GM19238 (cell line): ENCODE measurements around the gene NDOR1.
"Not testable (repeated sequence)": the region's sequence is repeated elsewhere in the genome, so short reads cannot be mapped to it uniquely, and the experiment has no call there.

ENCODE experiments used
- DNase-seq: peaks from one replicate; pipeline ENCODE4 v3.0.0; 2011; ENCODE audit warnings: low spot score; ENCODE audit not compliant: insufficient read length

NDOR1 gene

DNA sequence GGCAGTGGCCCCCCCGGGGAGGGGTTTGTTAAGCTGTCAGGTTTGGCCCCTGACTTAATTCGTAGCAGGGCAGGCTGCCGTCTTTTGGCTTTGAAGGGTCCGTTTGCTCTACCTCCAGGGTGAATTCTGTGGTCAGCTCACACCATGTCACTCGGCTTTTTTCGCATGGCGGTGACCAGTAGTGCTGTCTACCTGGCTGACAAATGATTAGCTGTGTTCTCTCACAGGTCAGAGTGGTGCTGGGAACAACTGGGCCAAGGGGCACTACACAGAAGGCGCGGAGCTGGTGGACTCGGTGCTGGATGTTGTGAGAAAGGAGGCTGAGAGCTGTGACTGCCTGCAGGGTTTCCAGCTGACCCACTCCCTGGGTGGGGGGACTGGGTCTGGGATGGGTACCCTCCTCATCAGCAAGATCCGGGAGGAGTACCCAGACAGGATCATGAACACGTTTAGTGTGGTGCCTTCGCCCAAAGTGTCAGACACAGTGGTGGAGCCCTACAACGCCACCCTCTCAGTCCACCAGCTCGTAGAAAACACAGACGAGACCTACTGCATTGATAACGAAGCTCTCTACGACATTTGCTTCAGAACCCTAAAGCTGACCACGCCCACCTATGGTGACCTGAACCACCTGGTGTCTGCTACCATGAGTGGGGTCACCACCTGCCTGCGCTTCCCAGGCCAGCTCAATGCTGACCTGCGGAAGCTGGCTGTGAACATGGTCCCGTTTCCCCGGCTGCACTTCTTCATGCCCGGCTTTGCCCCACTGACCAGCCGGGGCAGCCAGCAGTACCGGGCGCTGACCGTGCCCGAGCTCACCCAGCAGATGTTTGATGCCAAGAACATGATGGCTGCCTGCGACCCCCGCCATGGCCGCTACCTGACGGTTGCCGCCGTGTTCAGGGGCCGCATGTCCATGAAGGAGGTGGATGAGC is 37.0 kb downstream of the NDOR1 start:
- DNase-seq, result no peak

- not testable (repeated sequence) for DNase-seq
Observed at GRCh38 chr9:137243266-137243625, 37.7 kb downstream of the NDOR1 start.

DNA sequence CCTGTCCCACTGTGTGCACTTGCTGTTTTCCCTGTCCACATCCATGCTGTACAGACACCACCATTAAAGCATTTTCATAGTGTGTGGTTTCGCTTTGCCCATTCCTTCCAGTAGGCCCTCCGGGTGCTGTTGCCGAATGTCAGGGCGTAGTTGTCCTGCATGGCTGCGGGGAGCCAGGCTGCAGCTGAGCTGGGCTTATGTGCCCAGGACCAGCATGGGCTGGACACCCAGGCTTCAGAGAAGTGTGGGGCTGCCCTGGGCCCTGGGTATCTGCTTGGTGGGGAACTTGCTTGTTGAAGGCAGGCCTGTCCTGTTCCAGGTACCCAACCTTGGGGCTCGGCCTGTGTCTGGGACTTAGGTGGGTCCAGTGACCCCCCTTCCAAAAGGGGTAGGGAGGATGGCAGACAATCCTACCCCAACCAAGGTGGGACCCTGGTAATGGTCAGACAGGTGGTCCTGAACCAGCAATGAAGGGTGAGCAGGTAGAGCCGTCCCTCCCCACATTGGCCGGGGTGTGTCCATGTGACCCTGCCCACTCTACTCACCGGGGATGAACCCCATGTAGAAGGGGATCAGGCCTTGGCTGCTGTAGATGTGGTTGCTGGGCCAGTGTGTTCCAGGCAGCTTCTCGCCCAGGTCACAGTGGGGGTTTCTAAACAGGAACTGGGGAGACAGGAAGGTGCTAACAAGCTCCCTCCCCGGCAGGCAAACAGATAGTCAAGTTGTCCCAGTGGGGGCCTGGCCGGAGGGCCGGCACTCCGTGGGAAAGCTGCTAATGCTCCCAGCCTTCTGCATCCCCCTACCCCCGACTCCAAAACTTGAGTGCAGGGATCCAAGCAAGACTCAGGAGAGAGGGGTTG is 38.4 kb downstream of the NDOR1 start:
- DNase-seq, result no peak

GRCh38 chr9:137244486-137245449 is 39.3 kb downstream of the NDOR1 start:
- DNase-seq, result no peak

DNA sequence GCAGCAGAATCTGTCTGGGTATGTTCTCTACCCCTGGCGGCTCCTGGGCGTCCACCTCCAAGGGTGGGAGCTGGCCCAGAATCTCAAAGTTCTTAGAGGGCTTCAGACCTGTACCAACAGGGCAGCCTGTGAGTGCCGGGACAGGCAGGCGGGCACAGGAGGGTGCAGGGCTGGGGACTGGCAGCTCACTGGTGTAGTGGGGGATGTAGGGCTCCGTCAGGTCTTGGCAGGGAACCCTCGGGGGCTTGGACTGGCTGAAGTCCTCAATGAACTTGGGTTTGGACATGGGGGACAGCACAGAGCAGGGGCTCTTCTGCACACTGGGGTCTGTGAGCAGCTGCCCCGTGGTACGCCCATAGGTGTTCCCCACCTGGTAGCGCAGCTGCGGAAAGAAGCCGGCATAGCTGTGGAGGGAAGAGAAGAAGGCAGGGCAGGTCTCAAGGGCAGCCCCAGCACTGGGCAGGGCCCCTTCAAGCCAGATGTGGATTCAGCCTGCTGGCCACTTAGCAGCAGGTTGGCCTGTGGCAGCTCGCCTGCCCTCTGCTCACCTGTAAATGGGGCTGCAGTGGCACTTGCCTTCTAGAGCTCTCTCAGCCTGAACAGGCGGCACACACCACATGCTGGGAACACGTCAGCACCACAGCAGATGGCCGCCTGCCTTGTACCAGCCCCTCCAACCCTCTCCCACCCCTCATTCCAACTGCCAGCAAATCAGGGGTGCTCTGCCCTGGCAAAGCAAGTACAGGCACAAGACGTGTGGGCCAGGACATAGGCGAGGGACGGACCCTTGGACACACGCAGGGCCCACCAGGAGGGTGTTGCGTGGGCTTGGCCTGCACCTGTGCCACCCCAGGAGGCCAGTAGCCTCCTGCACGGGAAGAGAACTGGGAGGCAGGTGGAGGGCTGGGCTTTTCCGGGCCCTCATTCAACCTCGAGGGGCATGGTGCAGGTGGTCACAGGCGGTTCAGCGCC is 40.2 kb downstream of the NDOR1 start:
- DNase-seq, result no peak

DNA sequence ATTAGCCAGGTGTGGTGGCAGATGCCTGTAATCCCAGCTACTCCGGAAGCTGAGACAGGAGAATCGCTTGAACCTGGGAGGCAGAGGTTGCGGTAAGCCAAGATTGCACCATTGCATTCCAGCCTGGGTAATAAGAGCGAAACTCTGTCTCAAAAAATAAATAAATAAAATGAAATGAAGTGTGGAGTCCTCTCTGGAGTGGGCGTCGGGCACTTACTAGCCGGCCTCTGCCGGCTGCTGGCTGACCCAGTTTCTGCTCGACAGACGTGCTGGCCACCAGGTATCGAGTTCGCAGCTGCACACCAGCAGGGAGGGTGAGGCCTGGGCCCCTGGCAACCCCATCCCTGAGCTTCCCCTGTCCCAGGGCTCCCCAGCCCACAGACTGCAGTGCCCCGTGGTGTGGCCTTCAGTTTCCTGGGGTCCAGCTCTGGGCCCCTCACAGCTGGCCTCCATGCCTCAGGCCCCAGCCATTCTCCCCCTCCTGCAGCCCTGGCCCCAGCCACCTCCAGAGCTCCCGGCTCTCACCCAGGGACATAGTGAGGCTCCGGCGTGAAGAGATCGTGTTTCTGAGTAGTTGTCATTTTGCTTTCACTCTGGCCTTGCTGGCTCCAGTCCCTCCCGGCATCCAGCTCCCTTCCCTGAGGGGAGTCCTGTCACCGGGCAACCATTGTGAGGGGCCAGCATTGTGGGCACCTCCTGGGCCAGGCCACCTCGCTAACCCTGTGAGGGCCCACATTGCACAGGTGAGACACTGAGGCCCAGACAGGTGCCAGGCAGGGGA is 41.8 kb downstream of the NDOR1 start:
- no peak for DNase-seq

- no peak for DNase-seq
Observed at GRCh38 chr9:137247916-137248175, 42.3 kb downstream of the NDOR1 start.

- no peak for DNase-seq
Observed at GRCh38 chr9:137250329-137251193, 45.1 kb downstream of the NDOR1 start.

- no peak for DNase-seq
Observed at GRCh38 chr9:137251194-137251461, 45.6 kb downstream of the NDOR1 start, which contains the start of gene STPG3. Gene STPG3 (plus strand): TSS chr9:137251286. CDS start chr9:137251287, 1 bp downstream.

DNA sequence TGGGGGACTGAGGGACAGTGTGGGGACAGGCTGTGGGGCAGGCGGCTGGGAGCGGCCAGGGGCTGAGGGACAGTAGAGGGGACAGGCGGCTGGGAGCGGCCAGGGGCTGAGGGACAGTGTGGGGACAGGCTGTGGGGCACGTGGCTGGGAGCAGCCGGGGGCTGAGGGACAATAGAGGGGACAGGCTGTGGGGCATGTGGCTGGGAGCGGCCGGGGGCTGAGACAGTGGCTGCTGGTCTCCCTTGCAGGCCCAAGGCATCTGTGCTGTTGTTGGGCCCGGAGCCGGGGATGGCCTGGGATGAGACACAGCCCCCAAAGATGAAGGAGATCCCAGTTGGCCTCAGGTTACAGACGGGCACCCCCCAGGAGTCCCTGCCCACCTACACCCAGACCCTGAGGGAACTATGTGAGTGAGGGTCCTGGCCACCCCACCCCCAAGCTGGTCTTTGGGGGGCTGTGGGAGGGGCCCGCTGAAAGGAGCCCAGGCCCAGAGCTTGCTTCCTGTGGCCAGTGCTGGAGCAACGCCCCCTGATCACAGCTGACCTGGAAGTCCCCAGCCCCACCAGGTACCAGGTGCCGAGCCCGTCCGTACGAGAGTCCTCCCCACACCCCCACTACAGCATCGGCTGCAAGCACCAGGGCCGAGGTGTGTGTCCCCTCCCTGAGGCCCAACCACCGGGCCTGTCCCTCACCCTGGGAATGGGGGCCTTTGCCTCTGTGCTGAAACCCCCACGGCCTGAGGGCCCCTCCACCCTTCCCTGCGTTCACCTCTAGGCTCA is 46.2 kb downstream of the NDOR1 start:
- DNase-seq, result no peak

DNA sequence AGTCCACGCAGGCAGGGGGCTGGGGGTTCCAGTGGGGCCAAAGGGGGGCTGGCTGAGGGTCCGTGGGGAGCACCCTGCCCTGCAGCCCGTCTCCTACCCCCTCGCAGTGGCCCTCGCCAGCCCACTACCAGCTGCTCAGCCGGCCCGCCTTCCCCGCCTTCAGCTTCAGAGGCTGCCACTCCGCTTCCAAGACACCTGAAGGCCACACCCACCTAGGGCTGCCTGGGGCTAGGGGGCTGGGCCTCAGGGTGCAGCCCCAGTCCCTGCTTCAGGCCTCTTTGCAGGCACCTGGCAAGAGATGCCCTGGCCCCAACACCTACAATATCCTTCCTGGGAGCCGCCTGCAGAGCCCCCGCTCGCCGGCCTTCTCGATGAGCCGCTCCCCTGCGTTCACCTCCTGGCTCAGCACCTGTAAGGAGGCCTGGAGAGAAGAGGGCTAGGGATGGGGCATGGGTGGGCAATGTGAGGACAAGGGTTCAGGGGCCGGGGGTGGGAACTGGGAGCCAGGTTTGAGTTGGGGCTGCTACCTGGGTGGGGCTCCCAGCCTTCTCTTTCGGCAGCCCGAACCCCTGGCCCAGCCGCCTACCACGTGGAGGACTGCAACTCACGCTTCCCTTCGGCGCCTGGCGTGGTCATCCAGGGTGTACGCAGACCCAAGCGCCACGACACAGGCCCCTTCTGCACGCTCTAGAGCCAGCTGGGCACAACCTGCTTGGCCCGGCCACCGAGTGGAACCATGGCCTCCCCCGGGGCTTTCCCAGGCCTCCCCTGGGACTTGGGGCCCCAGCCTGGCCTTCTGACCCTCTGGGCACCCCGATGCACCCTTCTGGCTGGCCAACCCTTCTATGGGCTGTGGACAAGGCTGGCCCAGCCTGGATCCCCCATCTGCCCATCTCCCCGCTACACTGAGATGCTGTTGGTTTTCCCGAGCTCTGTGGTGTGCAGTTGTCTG is 47.3 kb downstream of the NDOR1 start:
- DNase-seq, result no peak

- DNase-seq, result no peak
Observed at GRCh38 chr9:137253717-137254623, 48.5 kb downstream of the NDOR1 start.

GRCh38 chr9:137254624-137255447 is 49.3 kb downstream of the NDOR1 start, which contains the start of gene NELFB:
Gene NELFB (plus strand): TSS chr9:137255327.
- peak; percentile 100 for DNase-seq

- no peak for DNase-seq
Observed at GRCh38 chr9:137255448-137256114, 50.1 kb downstream of the NDOR1 start.
